HL-60 (cell line): ENCODE data around the gene ZDHHC4.

ENCODE experiments used
- GABPA ChIP-seq: IDR thresholded peaks from 2 replicates; pipeline ENCODE4 v1.6.1; 2012; ENCODE audit warnings: low read depth
- POLR2AphosphoS5 ChIP-seq: IDR thresholded peaks from 2 replicates; pipeline ENCODE4 v1.6.1; 2012; ENCODE audit warnings: low read depth

DNA sequence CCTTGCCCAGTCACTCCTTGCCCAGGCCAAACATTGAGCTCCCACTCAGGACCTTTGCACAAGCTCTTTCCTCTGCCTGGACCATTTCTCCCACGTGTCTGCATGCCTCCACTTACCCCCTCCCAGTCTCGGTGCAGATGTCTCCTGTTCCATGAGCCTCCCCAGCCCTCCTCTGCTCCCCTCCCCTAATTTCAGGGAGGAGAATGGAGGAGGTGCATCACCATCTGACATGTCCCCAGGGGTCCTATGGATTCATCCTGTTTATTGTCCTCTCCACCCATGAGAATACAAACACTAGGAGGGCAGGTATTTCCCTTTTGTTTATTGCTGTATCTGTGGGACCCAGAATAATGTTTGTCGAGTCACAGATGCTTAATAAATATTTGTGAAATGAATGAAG, 17.4 kb upstream of the ZDHHC4 start:
- TF ChIP-seq POLR2AphosphoS5, result no peak
- no peak for TF ChIP-seq GABPA
